ENCODE measurements around the gene CCT4.
"Not testable (repeated sequence)": the region's sequence is repeated elsewhere in the genome, so short reads cannot be mapped to it uniquely, and the experiment has no call there.

CCT4 gene

GRCh38 chr2:61855318-61855613 lies 33.2 kb downstream of the CCT4 start:
- Histone ChIP-seq H3K36me3 (replicated peaks) (no peaks in the 10 kb centered on the region), H3K4me3 (no peak overlapping the region)

GRCh38 chr2:61854564-61855317 lies 33.7 kb downstream of the CCT4 start:
- DNase-seq (ENCODE audit: low spot score in 2 of 2), result peak; percentile 94 to 95
- H3K4me3 ChIP-seq, result peak overlapping the region; percentile 84
- no peaks in the 10 kb centered on the region for H3K27me3 ChIP-seq (ENCODE audit: low read depth)
- peaks cover 11% of the 10 kb centered on the region for H3K4me1 ChIP-seq
- H3K9me3 ChIP-seq, result no peaks in the 10 kb centered on the region; the same call in 1 of the 2 replicates
- H3K36me3 ChIP-seq (replicated peaks), result no peaks in the 10 kb centered on the region
- in situ Hi-C loops (cut with MboI; ENCODE audit: low sequenced_read_pairs), result no loop called here

More at GRCh38 chr2:61855318-61855613, 33.2 kb downstream of the CCT4 start:
- no peaks in the 10 kb centered on the region; the same call in 1 of the 2 replicates for H3K9me3 ChIP-seq
- H3K27me3 ChIP-seq (ENCODE audit: low read depth), result no peaks in the 10 kb centered on the region
- in situ Hi-C loops (cut with MboI; ENCODE audit: low sequenced_read_pairs), result no loop called here
- no peak for DNase-seq (ENCODE audit: low spot score in 2 of 2)
- peaks cover 11% of the 10 kb centered on the region for H3K4me1 ChIP-seq

DNA sequence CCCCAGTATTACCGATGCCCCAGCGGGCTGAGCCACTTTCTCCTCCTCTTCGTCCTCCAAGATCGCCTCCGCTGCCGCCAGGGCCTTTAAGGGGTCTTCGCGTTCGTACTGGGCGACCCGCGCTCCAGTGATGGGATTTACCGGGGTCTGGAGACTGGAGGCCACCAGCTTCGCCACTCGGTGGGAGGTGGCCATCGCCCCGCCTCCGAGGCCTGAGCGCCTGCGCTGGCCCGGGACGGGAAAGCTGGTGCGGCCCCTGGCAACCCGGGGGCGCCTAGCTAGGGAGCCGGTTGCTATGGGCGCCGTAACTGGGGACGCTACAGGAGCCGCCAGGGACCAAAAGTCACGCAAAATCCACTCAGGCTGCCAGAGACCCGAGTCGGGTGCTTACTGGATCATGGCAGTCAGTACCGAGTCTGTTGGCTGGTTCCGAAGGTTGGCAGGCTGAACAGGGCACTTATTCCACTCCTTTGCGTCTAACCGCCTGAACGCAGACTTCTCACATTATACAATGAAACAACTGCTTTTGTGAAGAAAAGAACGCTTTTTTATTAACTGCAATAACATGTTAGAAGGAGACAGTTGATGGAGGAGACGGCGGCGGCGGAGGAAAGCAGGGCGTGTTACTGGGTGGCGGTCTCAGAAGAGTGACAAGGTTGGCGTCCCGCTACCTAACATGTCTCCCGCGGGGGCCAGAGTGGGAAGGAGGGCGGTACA lies 34.5 kb downstream of the CCT4 start, which contains the start of gene FAM161A:
FAM161A (minus strand) TSS at position 214 of the 717 bp plus-strand sequence; CDS start at position 195, 19 bp downstream.
- Histone ChIP-seq H3K4me3 (peak within 1 kb of the TSS; percentile 84), H3K36me3 (replicated peaks) (no peaks in the 10 kb centered on the region), H3K27me3 (ENCODE audit: low read depth) (no peaks in the 10 kb centered on the region), H3K9me3 (no peaks in the 10 kb centered on the region; the same call in 1 of the 2 replicates), H3K4me1 (peaks cover 11% of the 10 kb centered on the region)
- in situ Hi-C loops (cut with MboI; ENCODE audit: low sequenced_read_pairs), result no loop called here
- DNase-seq (ENCODE audit: low spot score in 2 of 2), result peak; percentile 84 to 89

DNA sequence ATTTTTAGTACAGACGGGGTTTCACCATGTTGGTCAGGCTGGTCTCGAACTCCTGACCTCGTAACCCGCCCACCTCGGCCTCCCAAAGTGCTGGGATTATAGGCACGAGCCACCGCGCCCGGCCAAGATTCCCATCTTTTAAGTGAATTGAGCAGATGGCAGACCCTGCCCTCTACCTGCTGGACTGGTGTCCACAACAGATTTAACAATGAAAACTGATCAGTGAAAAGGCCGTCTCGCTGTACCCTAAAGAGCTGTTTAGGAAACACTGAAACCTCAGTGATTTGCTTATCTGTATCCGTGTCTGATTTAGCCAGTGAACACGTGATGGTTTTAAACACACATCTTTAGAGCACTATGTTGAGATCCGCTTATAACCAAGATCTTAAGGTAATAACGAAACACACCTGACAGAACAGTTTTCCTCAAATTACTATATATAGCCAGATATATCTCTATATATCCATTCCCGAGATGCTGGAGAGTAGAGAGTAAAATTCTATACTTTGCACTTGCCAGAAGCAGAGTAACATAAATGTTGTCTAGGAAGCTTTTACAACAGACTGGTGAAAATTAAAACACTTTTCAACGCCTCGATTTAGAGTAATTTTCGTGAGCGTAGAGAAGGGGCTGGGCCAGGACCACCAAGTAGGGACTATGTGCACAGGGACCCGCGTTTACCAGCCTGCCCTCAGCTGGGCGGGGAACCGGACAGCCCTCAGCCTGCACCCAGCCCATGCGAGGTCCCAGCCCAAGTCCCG lies 35.2 kb downstream of the CCT4 start:
- peak; percentile 63 to 84 for DNase-seq (ENCODE audit: low spot score in 2 of 2)

GRCh38 chr2:61851270-61851669 lies 37.2 kb downstream of the CCT4 start:
- H3K4me3 ChIP-seq; in situ Hi-C loops (cut with MboI; ENCODE audit: low sequenced_read_pairs): not testable (repeated sequence)

More for the DNA sequence above, 35.2 kb downstream of the CCT4 start:
- Histone ChIP-seq H3K4me3 (peak overlapping the region; percentile 84), H3K36me3 (replicated peaks) (no peaks in the 10 kb centered on the region), H3K27me3 (ENCODE audit: low read depth) (no peaks in the 10 kb centered on the region), H3K4me1 (peaks cover 11% of the 10 kb centered on the region), H3K9me3 (no peaks in the 10 kb centered on the region; the same call in 1 of the 2 replicates)
- in situ Hi-C loops (cut with MboI; ENCODE audit: low sequenced_read_pairs), result no loop called here

GRCh38 chr2:61845320-61845719 lies 43.1 kb downstream of the CCT4 start:
- in situ Hi-C loops (cut with MboI; ENCODE audit: low sequenced_read_pairs), result no loop called here
- no peaks in the 10 kb centered on the region for H3K27me3 ChIP-seq (ENCODE audit: low read depth)
- no peak overlapping the region for H3K4me3 ChIP-seq
- no peaks in the 10 kb centered on the region for H3K4me1 ChIP-seq
- H3K36me3 ChIP-seq (replicated peaks), result no peaks in the 10 kb centered on the region; the same call in 1 of the 2 replicates
- DNase-seq (ENCODE audit: low spot score in 2 of 2), result no peak
- H3K9me3 ChIP-seq, result no peaks in the 10 kb centered on the region

More at GRCh38 chr2:61851270-61851669, 37.2 kb downstream of the CCT4 start:
- not testable (repeated sequence) for H3K36me3 ChIP-seq (replicated peaks); H3K27me3 ChIP-seq (ENCODE audit: low read depth); DNase-seq (ENCODE audit: low spot score in 2 of 2); H3K9me3 ChIP-seq
- H3K4me1 ChIP-seq, result peaks cover 11% of the 10 kb centered on the region

DNA sequence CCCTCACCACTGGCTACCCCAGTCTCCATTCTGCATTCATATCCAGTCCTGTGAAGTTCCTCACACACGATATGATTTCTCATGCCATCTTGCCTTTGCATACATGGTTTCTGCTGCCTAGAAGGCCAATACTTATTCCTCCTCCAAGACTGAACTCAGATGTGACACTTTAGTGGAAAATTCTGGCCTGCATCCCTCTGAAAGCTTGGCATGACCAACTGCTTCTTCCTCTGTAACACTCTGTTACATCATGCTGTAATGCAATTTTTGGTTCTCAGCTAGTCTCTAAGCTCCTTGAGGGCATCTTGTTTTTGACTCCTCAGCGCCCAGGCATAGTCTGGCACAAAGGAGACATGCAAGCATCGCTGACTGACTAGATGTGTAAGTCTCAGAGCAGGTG lies 47.2 kb downstream of the CCT4 start:
- no peak for DNase-seq (ENCODE audit: low spot score in 2 of 2)
- no peak overlapping the region for H3K4me3 ChIP-seq
- H3K4me1 ChIP-seq, result no peaks in the 10 kb centered on the region
- H3K9me3 ChIP-seq, result no peaks in the 10 kb centered on the region
- no peaks in the 10 kb centered on the region for H3K27me3 ChIP-seq (ENCODE audit: low read depth)
- in situ Hi-C loops (cut with MboI; ENCODE audit: low sequenced_read_pairs), result no loop called here
- H3K36me3 ChIP-seq (replicated peaks), result no peaks in the 10 kb centered on the region; the same call in 1 of the 2 replicates

DNA sequence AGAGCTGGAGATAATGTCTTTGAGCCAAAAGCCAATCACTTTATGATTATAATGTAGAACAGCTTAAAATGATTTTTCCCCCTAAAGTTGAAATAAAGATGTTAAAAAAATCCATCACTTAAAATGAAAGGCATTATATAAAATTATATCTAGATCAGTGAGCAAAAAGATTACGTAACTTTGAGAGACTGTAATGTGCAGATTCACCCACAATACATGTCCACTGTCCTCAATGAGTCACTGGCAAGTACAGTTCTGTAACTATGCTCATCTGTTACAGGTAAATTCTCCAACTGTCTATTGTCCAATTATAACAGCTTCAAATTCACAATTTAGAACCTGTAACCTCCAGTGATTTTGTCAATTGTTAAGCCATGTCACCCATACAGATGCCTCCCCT lies 53.6 kb downstream of the CCT4 start:
- Histone ChIP-seq H3K27me3 (ENCODE audit: low read depth) (no peaks in the 10 kb centered on the region), H3K4me1 (no peaks in the 10 kb centered on the region), H3K36me3 (replicated peaks) (0 out of 2 replicates have a peak, but pooled peaks cover 3% of the 10 kb centered on the region), H3K4me3 (no peak overlapping the region), H3K9me3 (no peaks in the 10 kb centered on the region)
- in situ Hi-C loops (cut with MboI; ENCODE audit: low sequenced_read_pairs), result no loop called here
- no peak for DNase-seq (ENCODE audit: low spot score in 2 of 2)

GRCh38 chr2:61833971-61834370 lies 54.5 kb downstream of the CCT4 start:
- Histone ChIP-seq H3K36me3 (replicated peaks) (0 out of 2 replicates have a peak, but pooled peaks cover 3% of the 10 kb centered on the region), H3K27me3 (ENCODE audit: low read depth) (no peaks in the 10 kb centered on the region), H3K4me1 (no peaks in the 10 kb centered on the region), H3K9me3 (no peaks in the 10 kb centered on the region), H3K4me3 (no peak overlapping the region)
- no peak for DNase-seq (ENCODE audit: low spot score in 2 of 2)
- in situ Hi-C loops (cut with MboI; ENCODE audit: low sequenced_read_pairs), result no loop called here

- no peaks in the 10 kb centered on the region for H3K4me1 ChIP-seq
- no peaks in the 10 kb centered on the region for H3K27me3 ChIP-seq (ENCODE audit: low read depth)
- 0 out of 2 replicates have a peak, but pooled peaks cover 3% of the 10 kb centered on the region for H3K36me3 ChIP-seq (replicated peaks)
- no peak overlapping the region for H3K4me3 ChIP-seq
- DNase-seq (ENCODE audit: low spot score in 2 of 2), result no peak
- in situ Hi-C loops (cut with MboI; ENCODE audit: low sequenced_read_pairs), result no loop called here
- H3K9me3 ChIP-seq, result no peaks in the 10 kb centered on the region
Observed at GRCh38 chr2:61832183-61832841, 56.1 kb downstream of the CCT4 start.

- H3K9me3 ChIP-seq, result no peaks in the 10 kb centered on the region
- no peaks in the 10 kb centered on the region; the same call in 1 of the 2 replicates for H3K36me3 ChIP-seq (replicated peaks)
- in situ Hi-C loops (cut with MboI; ENCODE audit: low sequenced_read_pairs), result no loop called here
- no peak overlapping the region for H3K4me3 ChIP-seq
- DNase-seq (ENCODE audit: low spot score in 2 of 2), result no peak
- no peaks in the 10 kb centered on the region for H3K4me1 ChIP-seq
- no peaks in the 10 kb centered on the region; the same call in 1 of the 2 replicates for H3K27me3 ChIP-seq (ENCODE audit: low read depth)
Observed at GRCh38 chr2:61822255-61822654, 66.2 kb downstream of the CCT4 start.
